Measurements from ENCODE around the gene EGLN1. TPM values are rescaled to one million over a fixed set of nuclear protein-coding genes. Genes with fewer than 3 reads are reported as not detected.

EGLN1 gene
- total RNA-seq, 1 experiment from 2014 or later = 11.6 TPM

- H3K27me3 ChIP-seq (ENCODE audit: control insufficient read depth, insufficient read depth, low read length) = no peaks in the 10 kb centered on the region
- no peak for DNase-seq
- no peaks in the 10 kb centered on the region for H3K36me3 ChIP-seq (replicated peaks; ENCODE audit: control insufficient read depth, insufficient read depth, low read length)
- no peak overlapping the region for H3K4me3 ChIP-seq (ENCODE audit: insufficient read depth, low read depth, low read length)
Measured at GRCh38 chr1:231395998-231396390, 26.1 kb downstream of the EGLN1 start.

GRCh38 chr1:231395076-231395997 is 26.8 kb downstream of the EGLN1 start:
- H3K4me3 ChIP-seq (ENCODE audit: insufficient read depth, low read depth, low read length) = no peak overlapping the region
- DNase-seq = no peak
- H3K36me3 ChIP-seq (replicated peaks; ENCODE audit: control insufficient read depth, insufficient read depth, low read length) = no peaks in the 10 kb centered on the region
- no peaks in the 10 kb centered on the region for H3K27me3 ChIP-seq (ENCODE audit: control insufficient read depth, insufficient read depth, low read length)

DNA sequence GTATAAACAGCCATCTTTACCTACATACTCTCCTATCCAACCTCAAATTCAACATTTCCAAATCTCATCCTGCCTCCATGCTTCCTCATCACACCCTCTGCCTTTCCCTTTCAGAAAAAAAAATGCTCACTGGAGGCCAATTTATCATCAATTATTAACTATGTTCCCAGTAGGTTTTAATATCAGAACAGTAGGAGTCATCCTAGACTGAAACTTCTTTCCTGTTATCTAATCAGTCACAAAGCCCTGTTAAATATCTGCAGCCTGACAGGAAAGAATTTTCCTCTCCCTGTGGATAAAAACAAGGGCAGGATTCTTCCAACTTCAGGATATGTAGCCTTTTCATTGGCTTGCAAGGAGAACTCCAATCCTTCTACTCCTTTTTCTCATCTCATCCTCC is 28.4 kb downstream of the EGLN1 start:
- DNase-seq = no peak
- H3K27me3 ChIP-seq (ENCODE audit: control insufficient read depth, insufficient read depth, low read length) = no peaks in the 10 kb centered on the region
- no peak overlapping the region for H3K4me3 ChIP-seq (ENCODE audit: insufficient read depth, low read depth, low read length)
- H3K36me3 ChIP-seq (replicated peaks; ENCODE audit: control insufficient read depth, insufficient read depth, low read length) = no peaks in the 10 kb centered on the region

GRCh38 chr1:231392389-231393131 is 29.5 kb downstream of the EGLN1 start:
- Histone ChIP-seq H3K27me3 (ENCODE audit: control insufficient read depth, insufficient read depth, low read length) (no peaks in the 10 kb centered on the region), H3K36me3 (replicated peaks; ENCODE audit: control insufficient read depth, insufficient read depth, low read length) (no peaks in the 10 kb centered on the region), H3K4me3 (ENCODE audit: insufficient read depth, low read depth, low read length) (no peak overlapping the region)
- DNase-seq = peak; percentile 35

DNA sequence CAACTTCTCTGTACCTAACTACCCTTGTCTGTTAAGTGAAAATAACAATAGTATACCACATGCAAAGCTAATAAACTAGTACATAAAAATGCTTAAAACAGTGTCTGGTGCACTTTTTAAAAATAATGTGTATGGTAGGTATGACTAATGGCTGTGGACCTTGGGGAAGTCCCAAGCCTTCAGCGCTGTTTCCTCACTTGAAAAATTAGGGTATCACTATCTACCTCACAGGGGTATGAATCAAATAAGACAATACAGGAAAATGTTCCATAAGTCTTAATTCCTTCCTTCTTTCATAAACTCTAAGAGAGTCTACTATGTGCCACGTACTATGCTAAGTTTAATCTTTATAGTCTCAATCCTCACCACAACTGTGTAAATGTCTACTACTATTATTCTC is 32.0 kb downstream of the EGLN1 start:
- H3K27me3 ChIP-seq (ENCODE audit: control insufficient read depth, insufficient read depth, low read length) = no peaks in the 10 kb centered on the region
- DNase-seq = no peak
- H3K36me3 ChIP-seq (replicated peaks; ENCODE audit: control insufficient read depth, insufficient read depth, low read length) = no peaks in the 10 kb centered on the region
- no peak overlapping the region for H3K4me3 ChIP-seq (ENCODE audit: insufficient read depth, low read depth, low read length)

DNA sequence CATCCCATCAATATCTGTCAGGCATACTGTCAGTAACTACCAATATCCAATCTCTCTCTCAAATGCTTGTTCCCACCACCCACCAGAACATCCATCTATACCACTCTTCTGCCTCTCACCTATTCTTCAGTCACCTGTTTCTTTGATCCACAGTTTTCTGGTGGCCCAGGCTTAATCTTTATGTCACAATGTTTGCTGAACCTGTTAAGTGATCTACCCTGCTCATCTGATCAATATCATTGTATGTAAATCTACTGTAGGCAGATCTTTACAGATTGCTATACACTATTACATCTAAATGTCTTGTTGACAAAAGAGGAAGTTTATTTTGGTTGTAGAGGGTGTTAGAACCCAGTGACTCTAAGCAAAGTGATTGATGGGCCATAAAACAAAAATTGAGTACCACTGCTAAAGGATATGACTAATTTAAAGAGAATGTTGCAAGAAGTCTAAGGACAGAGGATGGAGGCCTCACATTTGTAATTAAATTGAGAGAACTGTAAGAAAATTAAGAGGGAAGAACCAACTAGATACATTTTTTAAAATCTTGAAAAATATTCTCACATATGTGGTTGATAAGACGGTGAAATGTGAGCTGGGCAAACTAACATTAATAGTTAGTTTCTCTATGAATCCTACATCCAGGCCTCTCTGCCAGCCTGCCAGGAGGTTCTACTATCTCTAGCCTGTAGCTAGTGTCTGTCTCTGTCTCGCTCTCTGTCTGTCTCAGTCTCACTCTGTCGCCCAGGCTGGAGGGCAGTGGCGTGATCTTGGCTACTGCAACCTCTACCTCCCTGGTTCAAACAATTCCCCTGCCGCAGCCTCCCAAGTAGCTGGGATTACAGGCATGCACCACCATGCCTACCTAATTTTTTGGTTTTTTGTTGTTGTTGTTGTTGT is 34.1 kb downstream of the EGLN1 start:
- H3K27me3 ChIP-seq (ENCODE audit: control insufficient read depth, insufficient read depth, low read length) = no peaks in the 10 kb centered on the region
- no peak overlapping the region for H3K4me3 ChIP-seq (ENCODE audit: insufficient read depth, low read depth, low read length)
- no peak for DNase-seq
- no peaks in the 10 kb centered on the region for H3K36me3 ChIP-seq (replicated peaks; ENCODE audit: control insufficient read depth, insufficient read depth, low read length)

GRCh38 chr1:231386466-231386865 is 35.6 kb downstream of the EGLN1 start:
- no peaks in the 10 kb centered on the region for H3K36me3 ChIP-seq (replicated peaks; ENCODE audit: control insufficient read depth, insufficient read depth, low read length)
- no peaks in the 10 kb centered on the region for H3K27me3 ChIP-seq (ENCODE audit: control insufficient read depth, insufficient read depth, low read length)
- no peak overlapping the region for H3K4me3 ChIP-seq (ENCODE audit: insufficient read depth, low read depth, low read length)
- DNase-seq = no peak

- DNase-seq = no peak
- no peak overlapping the region for H3K4me3 ChIP-seq (ENCODE audit: insufficient read depth, low read depth, low read length)
- no peaks in the 10 kb centered on the region for H3K27me3 ChIP-seq (ENCODE audit: control insufficient read depth, insufficient read depth, low read length)
- no peaks in the 10 kb centered on the region for H3K36me3 ChIP-seq (replicated peaks; ENCODE audit: control insufficient read depth, insufficient read depth, low read length)
Measured at GRCh38 chr1:231385416-231385748, 36.7 kb downstream of the EGLN1 start.

DNA sequence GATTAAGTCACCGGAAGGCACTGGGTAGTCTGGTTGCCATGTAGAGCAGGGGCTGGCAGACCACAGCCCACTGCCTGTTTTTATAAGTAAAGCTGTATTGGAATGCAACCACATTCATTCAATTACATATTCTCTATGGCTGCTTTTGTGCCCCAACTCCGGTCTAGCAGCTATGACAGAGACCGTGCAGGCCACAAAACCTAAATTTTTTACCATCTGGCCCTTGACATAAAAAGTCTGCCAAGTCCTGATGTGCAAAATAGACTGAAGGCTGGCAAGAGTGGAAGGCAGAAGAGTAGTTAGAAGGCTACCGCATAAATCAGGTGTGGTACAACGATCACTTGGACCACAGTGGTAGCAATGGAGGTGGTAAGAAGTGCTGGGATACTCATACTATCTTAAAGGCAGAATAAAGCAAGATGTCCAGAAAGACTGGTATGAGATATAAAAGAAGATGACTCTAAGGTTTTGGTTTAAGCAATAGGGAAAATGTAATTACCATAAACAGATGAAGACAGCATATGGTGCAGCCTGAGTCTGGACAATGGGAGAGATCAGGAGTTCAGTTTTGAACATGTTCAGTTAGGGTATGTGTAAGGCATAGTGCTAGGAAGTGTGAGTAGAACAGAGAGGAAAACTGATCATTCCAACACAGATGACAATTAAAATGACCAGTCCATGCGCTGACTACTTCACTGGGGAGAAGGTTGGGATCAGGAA is 37.2 kb downstream of the EGLN1 start:
- H3K4me3 ChIP-seq (ENCODE audit: insufficient read depth, low read depth, low read length) = no peak overlapping the region
- no peaks in the 10 kb centered on the region for H3K27me3 ChIP-seq (ENCODE audit: control insufficient read depth, insufficient read depth, low read length)
- no peak for DNase-seq
- no peaks in the 10 kb centered on the region for H3K36me3 ChIP-seq (replicated peaks; ENCODE audit: control insufficient read depth, insufficient read depth, low read length)

DNA sequence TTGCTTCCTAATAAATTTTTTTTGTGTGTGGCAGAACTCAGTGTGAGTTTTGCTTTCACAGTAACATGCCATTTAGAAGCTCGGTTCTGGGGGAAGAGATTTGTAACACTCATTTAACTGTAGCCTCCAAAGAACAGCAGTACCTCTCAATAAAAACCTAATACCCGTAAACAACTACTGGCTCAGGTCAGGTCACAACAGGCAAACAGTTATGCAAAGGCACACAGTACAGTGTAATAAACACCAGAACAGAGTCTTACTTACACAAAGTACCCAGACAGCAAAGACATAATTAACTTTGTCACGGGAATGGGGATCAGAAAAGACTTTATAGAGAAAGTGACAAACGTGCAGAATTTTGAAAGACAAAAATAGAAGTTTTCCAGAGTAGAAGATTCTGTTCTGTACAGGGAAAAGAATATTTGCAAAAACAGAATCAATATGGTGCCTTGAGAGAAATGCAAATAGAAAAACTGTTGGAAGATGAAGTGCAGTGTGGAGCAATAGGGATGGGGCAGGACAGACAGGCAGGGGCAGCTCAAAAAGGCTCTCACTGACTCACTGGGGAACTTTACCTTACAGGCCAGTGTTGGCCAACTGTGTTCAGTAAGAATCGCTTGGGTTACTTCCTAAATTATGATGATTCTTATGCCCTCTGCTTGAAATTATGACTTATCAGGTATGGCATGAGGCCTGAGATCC is 38.8 kb downstream of the EGLN1 start:
- DNase-seq = no peak
- Histone ChIP-seq H3K4me3 (ENCODE audit: insufficient read depth, low read depth, low read length) (no peak overlapping the region), H3K36me3 (replicated peaks; ENCODE audit: control insufficient read depth, insufficient read depth, low read length) (no peaks in the 10 kb centered on the region), H3K27me3 (ENCODE audit: control insufficient read depth, insufficient read depth, low read length) (no peaks in the 10 kb centered on the region)

GRCh38 chr1:231382426-231382825 is 39.7 kb downstream of the EGLN1 start:
- H3K27me3 ChIP-seq (ENCODE audit: control insufficient read depth, insufficient read depth, low read length) = no peaks in the 10 kb centered on the region
- no peaks in the 10 kb centered on the region for H3K36me3 ChIP-seq (replicated peaks; ENCODE audit: control insufficient read depth, insufficient read depth, low read length)
- no peak overlapping the region for H3K4me3 ChIP-seq (ENCODE audit: insufficient read depth, low read depth, low read length)
- DNase-seq = no peak

DNA sequence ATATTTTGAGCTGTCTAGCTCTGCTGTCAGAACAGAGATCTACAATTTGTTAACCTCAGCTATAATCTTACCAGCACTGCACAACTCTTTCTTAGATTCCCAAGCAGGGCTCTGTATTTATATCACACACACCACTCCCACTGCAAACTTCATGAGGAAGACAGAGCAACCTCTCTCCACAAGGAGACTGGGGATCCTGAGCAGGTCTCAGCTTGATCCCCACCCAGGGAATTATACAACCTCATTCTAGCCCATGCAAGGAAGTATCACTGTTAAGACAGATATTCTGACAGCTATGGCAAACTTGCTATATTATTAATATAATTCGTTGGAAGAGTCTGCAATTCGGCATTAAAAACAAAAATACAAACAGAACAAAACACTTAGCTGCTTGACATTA is 40.4 kb downstream of the EGLN1 start:
- no peak for DNase-seq
- Histone ChIP-seq H3K27me3 (ENCODE audit: control insufficient read depth, insufficient read depth, low read length) (no peaks in the 10 kb centered on the region), H3K4me3 (ENCODE audit: insufficient read depth, low read depth, low read length) (no peak overlapping the region), H3K36me3 (replicated peaks; ENCODE audit: control insufficient read depth, insufficient read depth, low read length) (no peaks in the 10 kb centered on the region)

GRCh38 chr1:231376875-231377549 is 45.1 kb downstream of the EGLN1 start:
- no peaks in the 10 kb centered on the region for H3K36me3 ChIP-seq (replicated peaks; ENCODE audit: control insufficient read depth, insufficient read depth, low read length)
- DNase-seq = no peak
- no peak overlapping the region for H3K4me3 ChIP-seq (ENCODE audit: insufficient read depth, low read depth, low read length)
- H3K27me3 ChIP-seq (ENCODE audit: control insufficient read depth, insufficient read depth, low read length) = no peaks in the 10 kb centered on the region

All from H7 (cell line).